WTC11 (cell line): ENCODE data around the gene STX8. TPM values are rescaled to one million over a fixed set of nuclear protein-coding genes. Genes with fewer than 3 reads are reported as not detected.

ENCODE experiments used
- ATAC-seq: fragments of 200-7000 bp; cut with Tn5 transposase; 2 replicates; pipeline ENCODE4 v1.10.0; 2021; ENCODE audit warnings: mild to moderate bottlenecking, moderate library complexity
- CTCF ChIA-PET: fragments of 300-600 bp; sonication (Branson Sonifier 250); formaldehyde crosslinking; loops from one replicate; lab custom pipeline; 2021; ENCODE audit warnings: antibody characterized with exemption; lab: Charles Lee
- POLR2A ChIA-PET: fragments of 350-600 bp; sonication (Branson Sonifier 250); formaldehyde crosslinking; loops from one replicate; lab custom pipeline; 2021; ENCODE audit warnings: antibody characterized with exemption; lab: Charles Lee
- DNase-seq: peaks from one replicate; pipeline ENCODE4 v3.0.0; 2021; ENCODE audit warnings: low spot score
- H3K27ac Mint-ChIP-seq: 2 replicates; pipeline ENCODE4 v1.8.0; 2021; ENCODE audit warnings: mixed read lengths
- H3K27me3 Mint-ChIP-seq: 2 replicates; pipeline ENCODE4 v1.8.0; 2021; ENCODE audit warnings: low read depth, mild to moderate bottlenecking, moderate library complexity, mixed read lengths
- H3K36me3 Mint-ChIP-seq: 2 replicates; pipeline ENCODE4 v1.8.0; 2021; ENCODE audit warnings: mixed read lengths
- H3K4me1 Mint-ChIP-seq: 2 replicates; pipeline ENCODE4 v1.8.0; 2022; ENCODE audit warnings: mixed read lengths
- H3K4me3 Mint-ChIP-seq: 2 replicates; pipeline ENCODE4 v1.8.0; 2021; ENCODE audit warnings: mild to moderate bottlenecking, moderate library complexity, mixed read lengths
- H3K9me3 Mint-ChIP-seq: 2 replicates; pipeline ENCODE4 v1.8.0; 2021; ENCODE audit warnings: mixed read lengths
- ATF2 ChIP-seq: sonication (generic); formaldehyde crosslinking; IDR thresholded peaks from 2 replicates; pipeline ENCODE4 v1.8.1; 2022; ENCODE audit warnings: low read depth, missing genetic modification reagents, borderline replicate concordance
- JAZF1 ChIP-seq: fragments of 250-450 bp; sonication (Bioruptor Pico); IDR thresholded peaks from 2 replicates; pipeline ENCODE4 v1.9.0; 2021; ENCODE audit warnings: moderate library complexity, mild to moderate bottlenecking, inconsistent platforms
- MXD4 ChIP-seq: fragments of 250-450 bp; sonication (Bioruptor Pico); IDR thresholded peaks from 2 replicates; pipeline ENCODE4 v1.8.0; 2021; ENCODE audit warnings: mild to moderate bottlenecking, moderate library complexity, borderline replicate concordance
- NR1H2 ChIP-seq: sonication (generic); formaldehyde crosslinking; IDR thresholded peaks from 2 replicates; pipeline ENCODE4 v1.9.0; 2021; ENCODE audit warnings: mild to moderate bottlenecking, moderate library complexity, missing genetic modification reagents
- NR2C2 ChIP-seq: sonication (generic); formaldehyde crosslinking; IDR thresholded peaks from 2 replicates; pipeline ENCODE4 v1.8.0; 2022; ENCODE audit warnings: mild to moderate bottlenecking, missing genetic modification reagents
- TCF7 ChIP-seq: sonication (generic); formaldehyde crosslinking; IDR thresholded peaks from 2 replicates; pipeline ENCODE4 v1.8.0; 2022; ENCODE audit warnings: mild to moderate bottlenecking, low read depth, missing genetic modification reagents, moderate library complexity
- ZNF232 ChIP-seq: sonication (generic); formaldehyde crosslinking; IDR thresholded peaks from 2 replicates; pipeline ENCODE4 v1.8.0; 2022; ENCODE audit warnings: mild to moderate bottlenecking, missing genetic modification reagents
- total RNA-seq: library from RNA; stranded (reverse); gene quantifications from 3 replicates; pipeline ENCODE4 v1.2.3, GENCODE V29; 2021
- TF ChIP-seq, protein P1 (sequence below): sonication (generic); formaldehyde crosslinking; IDR thresholded peaks from 2 replicates; pipeline ENCODE4 v1.8.1; 2023; ENCODE audit warnings: mild to moderate bottlenecking, missing genetic modification reagents
- TF ChIP-seq, protein P2 (sequence below): fragments of 200-600 bp; IDR thresholded peaks from 2 replicates; pipeline ENCODE4 v1.8.0; 2022; ENCODE audit warnings: antibody characterized with exemption
- TF ChIP-seq, protein P3 (sequence below): fragments of 250-450 bp; sonication (Bioruptor Pico); IDR thresholded peaks from 2 replicates; pipeline ENCODE4 v1.8.0; 2021; ENCODE audit warnings: mild to moderate bottlenecking

Gene STX8
- total RNA-seq, 1 experiment from 2014 or later = 39.9 TPM

DNA sequence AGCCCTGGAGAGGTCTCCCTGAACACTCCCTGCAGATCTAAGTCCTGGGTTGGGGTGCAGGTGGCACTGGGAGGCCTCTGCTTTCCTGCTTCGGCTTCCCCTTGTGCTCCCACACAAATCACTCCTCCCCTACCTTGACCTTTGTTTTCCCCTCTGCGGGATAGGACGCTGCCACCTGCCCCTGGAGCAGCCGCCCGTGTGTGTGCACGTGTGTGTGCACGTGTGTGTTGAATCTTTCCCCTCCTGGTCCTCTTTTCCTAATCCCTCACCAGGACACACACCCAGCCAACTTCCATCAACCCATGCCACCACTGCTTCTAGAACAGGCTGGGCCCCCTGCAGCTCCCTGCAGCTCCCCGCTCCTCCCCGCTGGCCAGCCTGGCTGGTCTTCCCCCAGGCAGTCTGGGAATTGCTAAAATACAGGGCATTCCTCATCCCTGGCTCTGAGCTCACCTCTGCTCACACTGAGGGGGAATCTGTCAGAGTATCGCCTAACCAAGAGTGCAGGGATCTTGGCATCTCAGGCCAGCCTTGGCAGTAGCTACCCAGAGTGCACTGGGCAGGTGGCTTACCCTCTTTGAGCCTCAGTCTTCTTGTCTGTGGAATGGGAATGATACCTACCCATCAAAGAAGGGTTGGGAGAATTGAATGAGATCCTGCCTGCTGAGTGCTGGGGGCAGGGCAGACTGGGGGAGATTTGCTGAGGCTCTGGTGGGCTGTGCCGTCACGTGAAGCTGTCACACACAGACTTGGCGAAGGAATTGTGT, 355.8 kb downstream of the STX8 start (continued):
- TF ChIP-seq, protein P1, sequence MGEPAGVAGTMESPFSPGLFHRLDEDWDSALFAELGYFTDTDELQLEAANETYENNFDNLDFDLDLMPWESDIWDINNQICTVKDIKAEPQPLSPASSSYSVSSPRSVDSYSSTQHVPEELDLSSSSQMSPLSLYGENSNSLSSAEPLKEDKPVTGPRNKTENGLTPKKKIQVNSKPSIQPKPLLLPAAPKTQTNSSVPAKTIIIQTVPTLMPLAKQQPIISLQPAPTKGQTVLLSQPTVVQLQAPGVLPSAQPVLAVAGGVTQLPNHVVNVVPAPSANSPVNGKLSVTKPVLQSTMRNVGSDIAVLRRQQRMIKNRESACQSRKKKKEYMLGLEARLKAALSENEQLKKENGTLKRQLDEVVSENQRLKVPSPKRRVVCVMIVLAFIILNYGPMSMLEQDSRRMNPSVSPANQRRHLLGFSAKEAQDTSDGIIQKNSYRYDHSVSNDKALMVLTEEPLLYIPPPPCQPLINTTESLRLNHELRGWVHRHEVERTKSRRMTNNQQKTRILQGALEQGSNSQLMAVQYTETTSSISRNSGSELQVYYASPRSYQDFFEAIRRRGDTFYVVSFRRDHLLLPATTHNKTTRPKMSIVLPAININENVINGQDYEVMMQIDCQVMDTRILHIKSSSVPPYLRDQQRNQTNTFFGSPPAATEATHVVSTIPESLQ (CRISPR knock-in tag) = no peak
- no peak for TF ChIP-seq JAZF1 (CRISPR knock-in tag)
- TF ChIP-seq ATF2 = no peak

DNA sequence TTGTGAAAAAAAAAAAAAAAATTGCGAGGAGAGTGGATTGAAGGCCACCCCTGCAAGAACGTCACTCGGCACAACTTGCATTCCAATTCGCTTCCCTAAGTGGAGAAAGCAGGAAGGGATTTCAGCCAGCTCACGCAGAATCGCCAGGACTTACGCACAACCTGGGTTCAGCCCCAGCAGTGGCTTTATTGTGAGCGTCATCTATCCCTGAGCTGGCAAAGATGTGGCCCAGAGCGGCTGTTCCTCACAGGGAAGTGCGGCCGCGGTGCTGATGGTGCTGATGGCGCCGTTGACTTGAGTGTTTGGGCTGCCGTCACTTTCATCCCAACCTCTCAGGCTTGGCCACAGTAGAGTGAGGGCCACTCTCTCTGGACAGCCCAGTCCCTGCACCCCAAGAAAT, 356.7 kb downstream of the STX8 start:
- ChIA-PET POLR2A (no interaction called here), CTCF (no interaction called here)
- peaks cover 19% of the 10 kb centered on the region for H3K9me3 Mint-ChIP-seq
- H3K4me3 Mint-ChIP-seq = no peak overlapping the region
- no peaks in the 10 kb centered on the region; the same call in 1 of the 2 replicates for H3K27me3 Mint-ChIP-seq
- peaks cover 20% of the 10 kb centered on the region for H3K4me1 Mint-ChIP-seq
- TF ChIP-seq TCF7 (CRISPR knock-in tag) = no peak
- TF ChIP-seq, protein P2, sequence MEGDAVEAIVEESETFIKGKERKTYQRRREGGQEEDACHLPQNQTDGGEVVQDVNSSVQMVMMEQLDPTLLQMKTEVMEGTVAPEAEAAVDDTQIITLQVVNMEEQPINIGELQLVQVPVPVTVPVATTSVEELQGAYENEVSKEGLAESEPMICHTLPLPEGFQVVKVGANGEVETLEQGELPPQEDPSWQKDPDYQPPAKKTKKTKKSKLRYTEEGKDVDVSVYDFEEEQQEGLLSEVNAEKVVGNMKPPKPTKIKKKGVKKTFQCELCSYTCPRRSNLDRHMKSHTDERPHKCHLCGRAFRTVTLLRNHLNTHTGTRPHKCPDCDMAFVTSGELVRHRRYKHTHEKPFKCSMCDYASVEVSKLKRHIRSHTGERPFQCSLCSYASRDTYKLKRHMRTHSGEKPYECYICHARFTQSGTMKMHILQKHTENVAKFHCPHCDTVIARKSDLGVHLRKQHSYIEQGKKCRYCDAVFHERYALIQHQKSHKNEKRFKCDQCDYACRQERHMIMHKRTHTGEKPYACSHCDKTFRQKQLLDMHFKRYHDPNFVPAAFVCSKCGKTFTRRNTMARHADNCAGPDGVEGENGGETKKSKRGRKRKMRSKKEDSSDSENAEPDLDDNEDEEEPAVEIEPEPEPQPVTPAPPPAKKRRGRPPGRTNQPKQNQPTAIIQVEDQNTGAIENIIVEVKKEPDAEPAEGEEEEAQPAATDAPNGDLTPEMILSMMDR = no peak
- peaks cover 19% of the 10 kb centered on the region for H3K36me3 Mint-ChIP-seq
- no peak for ATAC-seq
- no peak overlapping the region for H3K27ac Mint-ChIP-seq
- DNase-seq = no peak

DNA sequence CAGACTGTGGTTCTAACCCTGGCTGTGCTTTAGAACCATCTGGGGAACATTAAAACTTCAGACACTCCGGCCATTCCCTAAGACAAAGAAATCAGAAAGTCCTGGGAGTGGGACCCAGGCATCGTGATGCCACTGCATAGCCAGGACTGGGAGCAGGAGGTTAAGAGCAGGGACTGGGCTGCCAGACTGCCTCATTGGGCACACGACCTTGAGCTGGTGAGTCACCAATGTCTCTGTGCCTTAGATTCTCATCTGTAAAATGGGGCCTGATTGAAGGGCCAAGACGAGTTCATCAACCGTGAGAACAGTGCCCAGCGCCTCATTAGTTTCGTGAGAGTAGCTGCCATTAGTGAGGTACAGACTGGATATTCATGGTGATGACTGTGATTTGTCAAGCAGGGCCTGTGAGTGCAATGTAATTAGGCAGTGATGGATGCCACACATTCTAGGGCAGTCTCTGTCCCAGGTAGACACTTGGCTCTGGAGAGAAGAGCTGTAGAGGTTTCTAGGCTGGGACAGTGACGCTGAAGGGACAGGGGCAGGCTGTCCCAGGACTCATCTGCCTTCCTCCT, 357.5 kb downstream of the STX8 start:
- Mint-ChIP-seq H3K4me1 (peaks cover 20% of the 10 kb centered on the region), H3K36me3 (peaks cover 19% of the 10 kb centered on the region), H3K4me3 (no peak overlapping the region), H3K9me3 (peaks cover 19% of the 10 kb centered on the region), H3K27ac (no peak overlapping the region), H3K27me3 (no peaks in the 10 kb centered on the region; the same call in 1 of the 2 replicates)
- TF ChIP-seq MXD4 (CRISPR knock-in tag) = no peak
- TF ChIP-seq ZNF232 (CRISPR knock-in tag) = no peak
- no peak for TF ChIP-seq NR1H2 (CRISPR knock-in tag)
- TF ChIP-seq NR2C2 = no peak
- TF ChIP-seq, protein P3, sequence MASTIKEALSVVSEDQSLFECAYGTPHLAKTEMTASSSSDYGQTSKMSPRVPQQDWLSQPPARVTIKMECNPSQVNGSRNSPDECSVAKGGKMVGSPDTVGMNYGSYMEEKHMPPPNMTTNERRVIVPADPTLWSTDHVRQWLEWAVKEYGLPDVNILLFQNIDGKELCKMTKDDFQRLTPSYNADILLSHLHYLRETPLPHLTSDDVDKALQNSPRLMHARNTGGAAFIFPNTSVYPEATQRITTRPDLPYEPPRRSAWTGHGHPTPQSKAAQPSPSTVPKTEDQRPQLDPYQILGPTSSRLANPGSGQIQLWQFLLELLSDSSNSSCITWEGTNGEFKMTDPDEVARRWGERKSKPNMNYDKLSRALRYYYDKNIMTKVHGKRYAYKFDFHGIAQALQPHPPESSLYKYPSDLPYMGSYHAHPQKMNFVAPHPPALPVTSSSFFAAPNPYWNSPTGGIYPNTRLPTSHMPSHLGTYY (CRISPR knock-in tag) = no peak
- CTCF ChIA-PET = interaction anchor here (1.4 kb wide), 1 partner anchor 74 kb away, joined by 3 read pairs; no protein-coding TSS in a partner anchor
- DNase-seq (no peak), ATAC-seq (no peak)
- POLR2A ChIA-PET = no interaction called here
